ENCODE results near the gene ARSG.
A peak's percentile ranks its signal among the peaks of the same experiment; 100 is the strongest.

The ARSG gene

DNA sequence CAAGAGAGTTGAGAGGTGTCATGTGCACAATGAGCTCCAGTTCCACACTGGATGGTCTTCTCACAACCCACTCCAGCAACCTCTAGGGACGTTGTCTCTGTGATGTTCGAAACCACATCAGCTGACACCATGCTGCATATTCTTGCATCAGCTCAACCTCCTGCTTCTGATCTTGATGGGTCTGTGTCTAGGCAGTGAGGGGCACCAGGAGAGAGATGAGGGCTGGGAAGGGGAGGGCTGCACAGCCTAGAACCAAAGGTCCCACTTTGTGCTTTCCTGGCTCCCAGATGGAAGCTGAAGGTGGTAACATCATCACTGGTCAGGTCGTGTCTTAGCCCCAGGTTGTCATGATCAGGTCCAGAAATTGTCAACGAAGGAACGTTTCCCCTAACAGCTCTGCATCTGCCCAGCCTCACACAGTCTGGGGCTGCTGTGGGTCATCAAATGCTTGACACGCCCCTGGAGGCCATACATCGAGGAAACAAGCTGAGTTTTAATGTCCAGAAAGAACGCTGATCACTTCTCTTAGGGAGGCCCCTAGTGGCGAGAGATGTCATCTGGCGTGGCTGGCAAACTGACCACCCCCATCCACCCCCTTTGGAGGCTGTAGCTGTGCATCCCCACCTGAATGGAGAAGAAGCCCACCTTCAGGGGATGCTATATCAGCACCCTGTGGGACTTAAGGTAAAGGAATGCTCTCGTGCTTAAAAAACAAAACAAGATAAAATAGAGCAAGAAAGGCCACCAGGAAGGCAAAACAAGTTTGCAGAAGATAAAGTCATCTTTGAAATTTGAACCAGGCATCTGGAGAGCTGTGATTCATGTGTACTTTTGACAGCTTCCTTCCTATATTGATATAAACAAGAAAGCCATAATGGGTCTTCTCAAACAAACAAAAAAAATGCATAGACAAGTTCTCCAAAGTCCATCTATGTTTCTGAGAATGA, 107.7 kb downstream of the ARSG start (continued):
- TF ChIP-seq, protein P1, sequence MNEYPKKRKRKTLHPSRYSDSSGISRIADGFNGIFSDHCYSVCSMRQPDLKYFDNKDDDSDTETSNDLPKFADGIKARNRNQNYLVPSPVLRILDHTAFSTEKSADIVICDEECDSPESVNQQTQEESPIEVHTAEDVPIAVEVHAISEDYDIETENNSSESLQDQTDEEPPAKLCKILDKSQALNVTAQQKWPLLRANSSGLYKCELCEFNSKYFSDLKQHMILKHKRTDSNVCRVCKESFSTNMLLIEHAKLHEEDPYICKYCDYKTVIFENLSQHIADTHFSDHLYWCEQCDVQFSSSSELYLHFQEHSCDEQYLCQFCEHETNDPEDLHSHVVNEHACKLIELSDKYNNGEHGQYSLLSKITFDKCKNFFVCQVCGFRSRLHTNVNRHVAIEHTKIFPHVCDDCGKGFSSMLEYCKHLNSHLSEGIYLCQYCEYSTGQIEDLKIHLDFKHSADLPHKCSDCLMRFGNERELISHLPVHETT (tag by site-specific recombination; IDR thresholded peaks at IDR 0.05), result 0 out of 2 replicates have a peak, but pooled peaks have one; percentile 36
- 0 out of 2 replicates have a peak, but pooled peaks have one; percentile 27 for TF ChIP-seq SP3 (tag by site-specific recombination; IDR thresholded peaks at IDR 0.05)
- no peak for TF ChIP-seq GFI1B (tag by site-specific recombination; IDR thresholded peaks at IDR 0.05)
- TF ChIP-seq GLIS2 (tag by site-specific recombination; IDR thresholded peaks at IDR 0.05), result 0 out of 2 replicates have a peak, but pooled peaks have one; percentile 23
- no peak for TF ChIP-seq ZBTB21 (tag by site-specific recombination; IDR thresholded peaks at IDR 0.05)
- TF ChIP-seq ZNF830 (tag by site-specific recombination; IDR thresholded peaks at IDR 0.05; ENCODE audit: low read depth), result no peak
- no peak for TF ChIP-seq ZNF155 (tag by site-specific recombination; IDR thresholded peaks at IDR 0.05)
- no peak for TF ChIP-seq ZNF670 (tag by site-specific recombination; IDR thresholded peaks at IDR 0.05; ENCODE audit: low read depth)
- no peak for TF ChIP-seq ZNF274 (IDR thresholded peaks at IDR 0.05; ENCODE audit: low read length)
- no peak for TF ChIP-seq ZNF274 (tag by site-specific recombination; IDR thresholded peaks at IDR 0.05; ENCODE audit: borderline replicate concordance)
- TF ChIP-seq ZNF169 (tag by site-specific recombination; IDR thresholded peaks at IDR 0.05), result no peak
- no peak for TF ChIP-seq REPIN1 (tag by site-specific recombination; IDR thresholded peaks at IDR 0.05; ENCODE audit: low read depth)
- no peak for TF ChIP-seq MEIS1 (CRISPR knock-in tag; IDR thresholded peaks at IDR 0.05; ENCODE audit: borderline replicate concordance)
- 0 out of 2 replicates have a peak, but pooled peaks have one; percentile 12 for TF ChIP-seq EGR2 (tag by site-specific recombination; IDR thresholded peaks at IDR 0.05; ENCODE audit: low read depth)
- no peak for TF ChIP-seq ZNF555 (tag by site-specific recombination; conservative IDR thresholded peaks at IDR 0.05)
- peak; percentile 75 for TF ChIP-seq GLIS1 (tag by site-specific recombination; IDR thresholded peaks at IDR 0.05)
- no peak for TF ChIP-seq BCL11B (tag by site-specific recombination; IDR thresholded peaks at IDR 0.05; ENCODE audit: low read depth)
- no peak for TF ChIP-seq ZNF777 (tag by site-specific recombination; IDR thresholded peaks at IDR 0.05; ENCODE audit: borderline replicate concordance)
- TF ChIP-seq ZIC2 (tag by site-specific recombination; IDR thresholded peaks at IDR 0.05), result 0 out of 2 replicates have a peak, but pooled peaks have one; percentile 30
- TF ChIP-seq MZF1 (tag by site-specific recombination; IDR thresholded peaks at IDR 0.05; ENCODE audit: borderline replicate concordance), result no peak
- TF ChIP-seq ZBTB48 (tag by site-specific recombination; IDR thresholded peaks at IDR 0.05), result 0 out of 2 replicates have a peak, but pooled peaks have one; percentile 54
- TF ChIP-seq ZBTB17 (tag by site-specific recombination; IDR thresholded peaks at IDR 0.05), result peak; percentile 58
- TF ChIP-seq SALL2 (tag by site-specific recombination; IDR thresholded peaks at IDR 0.05; ENCODE audit: borderline replicate concordance), result no peak
- TF ChIP-seq ZNF658 (tag by site-specific recombination; IDR thresholded peaks at IDR 0.05), result no peak
- no peak for TF ChIP-seq TCF7L2 (IDR thresholded peaks at IDR 0.05; ENCODE audit: borderline replicate concordance, low read depth, low read length)

DNA sequence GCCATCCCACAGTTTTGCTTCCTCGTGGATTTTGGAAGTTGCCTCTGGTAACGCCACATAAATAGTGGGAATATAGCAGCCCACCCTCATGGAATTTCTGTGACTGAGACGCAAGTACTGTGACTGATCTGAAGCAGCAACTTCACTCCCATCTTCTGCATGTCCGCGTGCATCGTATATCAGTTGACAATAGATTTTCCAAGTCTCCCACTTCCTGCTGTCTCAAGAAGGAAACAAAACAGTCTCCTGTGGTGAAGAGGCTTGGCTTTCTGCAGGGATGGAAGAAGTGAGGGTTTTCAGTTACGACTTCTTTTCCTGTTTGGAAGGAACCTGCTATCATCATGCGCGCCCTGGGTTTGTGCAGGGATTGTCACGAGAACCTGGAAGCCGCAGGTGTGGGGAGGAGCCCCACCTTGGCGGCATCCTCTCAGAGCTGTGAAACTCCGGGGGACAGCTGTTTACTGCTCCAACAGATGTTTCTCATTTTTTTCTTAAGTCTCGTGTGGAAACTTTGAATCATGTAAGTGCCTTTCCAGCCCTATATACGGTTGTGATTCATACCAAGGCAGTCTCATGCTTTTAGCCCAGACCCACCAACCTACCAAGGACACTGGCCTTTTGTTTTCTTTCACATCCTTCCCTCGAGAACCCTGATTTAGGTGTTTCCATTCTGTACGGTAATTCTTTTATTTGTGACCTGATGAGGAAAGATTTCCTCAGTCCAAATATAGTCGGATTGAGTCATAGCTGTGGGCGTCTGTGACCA, 108.5 kb downstream of the ARSG start:
- TF ChIP-seq, protein P2, sequence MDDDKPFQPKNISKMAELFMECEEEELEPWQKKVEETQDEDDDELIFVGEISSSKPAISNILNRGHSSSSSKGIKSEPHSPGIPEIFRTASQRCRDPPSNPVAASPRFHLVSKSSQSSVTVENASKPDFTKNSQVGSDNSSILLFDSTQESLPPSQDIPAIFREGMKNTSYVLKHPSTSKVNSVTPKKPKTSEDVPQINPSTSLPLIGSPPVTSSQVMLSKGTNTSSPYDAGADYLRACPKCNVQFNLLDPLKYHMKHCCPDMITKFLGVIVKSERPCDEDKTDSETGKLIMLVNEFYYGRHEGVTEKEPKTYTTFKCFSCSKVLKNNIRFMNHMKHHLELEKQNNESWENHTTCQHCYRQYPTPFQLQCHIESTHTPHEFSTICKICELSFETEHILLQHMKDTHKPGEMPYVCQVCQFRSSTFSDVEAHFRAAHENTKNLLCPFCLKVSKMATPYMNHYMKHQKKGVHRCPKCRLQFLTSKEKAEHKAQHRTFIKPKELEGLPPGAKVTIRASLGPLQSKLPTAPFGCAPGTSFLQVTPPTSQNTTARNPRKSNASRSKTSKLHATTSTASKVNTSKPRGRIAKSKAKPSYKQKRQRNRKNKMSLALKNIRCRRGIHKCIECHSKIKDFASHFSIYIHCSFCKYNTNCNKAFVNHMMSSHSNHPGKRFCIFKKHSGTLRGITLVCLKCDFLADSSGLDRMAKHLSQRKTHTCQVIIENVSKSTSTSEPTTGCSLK (tag by site-specific recombination; IDR thresholded peaks at IDR 0.05), result no peak
- TF ChIP-seq ZIC2 (tag by site-specific recombination; IDR thresholded peaks at IDR 0.05), result peak; percentile 33
- no peaks in the 10 kb centered on the region for H3K9me3 ChIP-seq (ENCODE audit: control insufficient read depth, insufficient read depth, low read depth, low read length)
- POLR2A ChIA-PET, result interaction anchor here (0.9 to 1.5 kb wide), 3 partner anchors 88 to 109 kb away, joined by 3 to 5 read pairs (median 3); partner anchors contain the start of genes ARSG and SLC16A6
- CTCF ChIA-PET, result interaction anchor here (0.6 to 2.8 kb wide), 45 partner anchors 7 to 1680 kb away, joined by 3 to 63 read pairs (median 6); no protein-coding TSS in a partner anchor
- H3K4me3 ChIP-seq (ENCODE audit: low read depth, low read length), result no peak overlapping the region
- H3K27ac ChIP-seq (ENCODE audit: extremely low read depth, low read depth, low read length), result no peak overlapping the region
- no peaks in the 10 kb centered on the region; the same call in 1 of the 2 replicates for H3K4me1 ChIP-seq (ENCODE audit: control insufficient read depth, insufficient read depth, low read length)
- no peaks in the 10 kb centered on the region for H3K36me3 ChIP-seq (ENCODE audit: control insufficient read depth in 2 of 2, insufficient read depth in 1 of 2, low read length in 2 of 2)
